ENCODE measurements around the gene ENOSF1. TPM values are rescaled to one million over a fixed set of nuclear protein-coding genes. Genes with fewer than 3 reads are reported as not detected.

ENOSF1 gene
- total and polyA plus RNA-seq, 7 donors, result 5.1 to 27.2 (median 6.1) TPM

DNA sequence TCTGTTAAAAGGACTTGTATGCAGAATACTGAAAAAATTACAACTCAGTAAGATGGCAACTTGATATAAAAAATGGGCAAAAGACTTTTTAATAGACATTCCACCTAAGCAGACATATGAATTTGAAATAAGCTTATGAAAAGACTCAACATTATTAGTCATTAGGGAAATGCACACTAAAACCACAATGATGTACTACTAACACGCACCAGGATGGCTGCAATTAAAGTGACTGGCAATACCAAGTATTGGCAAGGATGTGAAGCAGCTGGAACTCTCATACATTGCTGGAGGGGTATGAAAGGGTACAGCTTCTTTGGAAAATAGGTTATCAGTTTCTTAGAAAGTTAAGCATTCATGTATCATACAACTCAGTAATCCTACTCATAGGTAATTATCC is 3.2 kb upstream of the ENOSF1 start:
- H3K4me1 ChIP-seq, result no peaks in the 10 kb centered on the region
- H3K4me3 ChIP-seq, result no peak overlapping the region
- no peak for ATAC-seq
- no peak overlapping the region for H3K27ac ChIP-seq
- no peaks in the 10 kb centered on the region for H3K9me3 ChIP-seq
- no peaks in the 10 kb centered on the region for H3K27me3 ChIP-seq (ENCODE audit: insufficient read depth in 3 of 3, low read length in 2 of 3)
- intact Hi-C loops (cut with DNase I), result no loop called here
- 26 to 65% (median 47%) methylated on average over 1 of the region's 1 CpG for WGBS, 3 donors
- no peaks in the 10 kb centered on the region for H3K36me3 ChIP-seq (ENCODE audit: insufficient read depth in 1 of 2, low read depth in 1 of 2)
- no peak for TF ChIP-seq CTCF (IDR thresholded peaks at IDR 0.05)
- no peak for DNase-seq

DNA sequence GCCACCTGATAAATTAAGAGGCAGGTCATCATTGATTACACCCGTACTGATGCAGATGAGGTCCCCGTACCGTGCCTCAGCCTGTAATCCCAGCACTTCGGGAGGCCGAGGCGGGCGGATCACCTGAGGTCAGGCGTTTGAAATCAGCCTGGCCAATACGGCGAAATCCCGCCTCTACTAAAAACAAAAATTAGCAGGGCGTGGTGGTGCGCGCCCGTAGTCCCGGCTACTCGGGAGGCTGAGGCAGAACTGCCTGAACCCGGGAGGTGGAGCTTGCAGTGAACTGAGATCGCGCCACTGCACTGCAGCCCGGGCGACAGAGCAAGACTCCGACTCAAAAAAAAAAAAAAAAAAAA is 683 bp upstream of the ENOSF1 start:
- DNase-seq, result no peak
- ATAC-seq, result no peak
- peak overlapping the region; percentile 92 for H3K4me3 ChIP-seq
- no peaks in the 10 kb centered on the region for H3K9me3 ChIP-seq
- H3K27me3 ChIP-seq (ENCODE audit: insufficient read depth in 3 of 3, low read length in 2 of 3), result no peaks in the 10 kb centered on the region
- TF ChIP-seq CTCF (IDR thresholded peaks at IDR 0.05), result no peak
- peaks cover 0 to 5% of the 10 kb centered on the region in 2 donors for H3K36me3 ChIP-seq (ENCODE audit: insufficient read depth in 1 of 2, low read depth in 1 of 2)
- 87% methylated on average over 20 to 23 of the region's 23 CpGs for WGBS, 3 donors
- intact Hi-C loops (cut with DNase I), result no loop called here
- H3K27ac ChIP-seq, result peak overlapping the region; percentile 79
- no peaks in the 10 kb centered on the region for H3K4me1 ChIP-seq

DNA sequence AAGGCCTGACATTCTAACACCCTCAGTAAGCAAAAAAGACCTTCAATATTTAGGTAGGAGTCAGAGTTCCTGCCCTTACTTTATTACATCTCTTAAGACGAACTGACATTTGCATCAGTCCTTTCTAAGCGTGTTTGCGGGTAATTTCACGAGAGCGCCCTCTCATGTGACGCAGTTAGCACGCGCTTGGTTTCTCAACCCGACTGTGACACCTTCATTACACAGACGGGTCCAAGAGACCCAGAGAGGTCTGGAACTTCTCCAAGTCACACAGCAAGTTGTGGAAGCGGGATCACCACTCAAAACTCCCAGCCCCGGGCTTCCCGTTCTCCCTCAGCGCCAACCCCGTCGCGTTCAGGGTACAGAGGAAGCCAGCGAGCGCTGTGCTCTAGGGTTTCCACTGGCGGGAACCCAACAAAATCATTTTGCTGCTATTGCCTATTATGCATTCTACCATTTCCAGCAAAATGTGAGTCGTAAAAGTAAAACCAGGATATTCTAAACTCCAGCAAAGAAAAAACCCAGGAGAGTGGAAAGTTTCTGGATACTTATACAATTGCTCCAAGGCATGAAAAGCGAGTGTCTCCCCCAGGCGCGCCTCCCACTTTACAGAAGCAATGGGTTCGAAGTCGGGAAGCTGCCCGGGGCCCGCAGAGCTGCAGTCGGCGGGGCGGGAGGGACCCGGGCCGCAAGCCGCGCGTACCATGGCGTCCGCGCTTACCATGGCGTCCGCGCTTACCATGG is 601 bp downstream of the ENOSF1 start:
- Histone ChIP-seq H3K9me3 (no peaks in the 10 kb centered on the region), H3K27ac (peak overlapping the region; percentile 79), H3K36me3 (ENCODE audit: insufficient read depth in 1 of 2, low read depth in 1 of 2) (peaks cover 0 to 5% of the 10 kb centered on the region in 2 donors), H3K4me1 (no peaks in the 10 kb centered on the region), H3K4me3 (peak overlapping the region; percentile 92), H3K27me3 (ENCODE audit: insufficient read depth in 3 of 3, low read length in 2 of 3) (no peaks in the 10 kb centered on the region)
- 0 to 2% (median 1%) methylated on average over 27 to 42 of the region's 42 CpGs for WGBS, 3 donors
- DNase-seq (peak; percentile 73 to 76), ATAC-seq (peak; percentile 52 to 80 (median 65))
- intact Hi-C loops (cut with DNase I), result no loop called here
- no peak for TF ChIP-seq CTCF (IDR thresholded peaks at IDR 0.05)

GRCh38 chr18:711310-711656 is 1.1 kb downstream of the ENOSF1 start:
- no peak for TF ChIP-seq CTCF (IDR thresholded peaks at IDR 0.05)

More at GRCh38 chr18:711310-711656, 1.1 kb downstream of the ENOSF1 start:
- intact Hi-C loops (cut with DNase I), result no loop called here
- H3K36me3 ChIP-seq (ENCODE audit: insufficient read depth in 1 of 2, low read depth in 1 of 2), result peaks cover 0 to 9% of the 10 kb centered on the region in 2 donors
- WGBS, 3 donors, result 11 to 23% (median 20%) methylated on average over 8 of the region's 8 CpGs
- no peaks in the 10 kb centered on the region for H3K27me3 ChIP-seq (ENCODE audit: insufficient read depth in 3 of 3, low read length in 2 of 3)
- no peaks in the 10 kb centered on the region for H3K4me1 ChIP-seq
- ATAC-seq (peak in 3 of 4 donors; percentile 1 to 10 (median 9)), DNase-seq (no peak)
- peak overlapping the region; percentile 79 for H3K27ac ChIP-seq
- peak overlapping the region; percentile 92 for H3K4me3 ChIP-seq
- no peaks in the 10 kb centered on the region for H3K9me3 ChIP-seq

All from psoas muscle (tissue), 8 donors.